Adrenal gland (tissue), 12 donors: ENCODE measurements around the gene SLC2A9. TPM values are rescaled to one million over a fixed set of nuclear protein-coding genes. Genes with fewer than 3 reads are reported as not detected.

Experiments used
- DNase-seq, 7 donors: peaks; one replicate each; pipeline ENCODE4 v3.0.0-alpha.2; 2019 to 2020
- H3K27ac ChIP-seq, 5 donors: fragments of 200-600 bp; sonication (generic) in 4 of 5; 1 replicate in 3 of 5; 2 replicates in 2 of 5; pipeline versions ENCODE4 v1.5.1 to v1.8.0; 2016 to 2020; ENCODE audit warnings: mild to moderate bottlenecking in 1 of 5
- H3K27me3 ChIP-seq: fragments of 200-600 bp; 2 replicates; pipeline ENCODE4 v1.8.0; 2021
- H3K36me3 ChIP-seq, 2 donors: fragments of 200-600 bp; replicated peaks in 1 of 2; 1 replicate in 1 of 2; 2 replicates in 1 of 2; pipeline versions ENCODE4 v1.5.1 to v1.8.0; 2018 to 2022
- H3K4me1 ChIP-seq, 2 donors: fragments of 200-600 bp; replicated peaks in 1 of 2; 1 replicate in 1 of 2; 2 replicates in 1 of 2; pipeline versions ENCODE4 v1.5.1 to v1.8.0; 2018 to 2021
- H3K4me3 ChIP-seq, 4 donors: fragments of 200-600 bp; sonication (generic) in 3 of 4; one replicate each; pipeline ENCODE4 v1.5.1; 2016 to 2018
- H3K9me3 ChIP-seq, 3 donors: fragments of 200-600 bp; sonication (generic) in 1 of 3; replicated peaks in 1 of 3; 1 replicate in 2 of 3; 2 replicates in 1 of 3; pipeline versions ENCODE4 v1.5.1 to v1.8.0; 2016 to 2021
- POLR2A ChIP-seq, 2 donors: fragments of 450-650 bp; IDR thresholded peaks; one replicate each; pipeline ENCODE4 v1.6.1; 2017; ENCODE audit warnings: antibody characterized with exemption in 2 of 2, mild to moderate bottlenecking in 2 of 2, moderate library complexity in 1 of 2
- WGBS, 4 donors: extraction: QIAGEN DNeasy Blood & Tissue Kit in 2 of 4; methylation state at CpG; one replicate each; pipeline versions ENCODE4 v1.1.5 to v1.1.7; 2013 to 2017; 5-methylcytosine and 5-hydroxymethylcytosine counted together
- intact Hi-C, 2 donors: fragments of 100-400 bp; cut with DNase I; formaldehyde crosslinking; loops; one replicate each; pipeline versions ENCODE4 v1.14.1 to v1.15.0; 2022 to 2023
- polyA plus RNA-seq, 3 donors: library from polyadenylated mRNA; stranded (reverse); fragments of 200-250 nt in 2 of 3; fragments of 350-450 nt in 1 of 3; fragmentation: Illumina TruSeq in 1 of 3; extraction: RNeasy Lipid Tissue Mini Kit (QIAGEN cat#74804) in 1 of 3; gene quantifications; one replicate each; pipeline ENCODE4 v1.2.3, GENCODE V29; 2013 to 2014
- total RNA-seq, 9 donors: library from RNA; depleted of rRNA in 4 of 9; stranded (reverse); fragments of >200 nt in 4 of 9; fragments of 120-200 nt in 1 of 9; fragmentation: NEBNext Ultra II Directional in 1 of 9; extraction: Animal tissue kit (Norgen Biotek cat#: 25700) in 1 of 9; gene quantifications; one replicate each; pipeline versions ENCODE4 v1.1.0 to v1.2.4, GENCODE V29; 2013 to 2023
- TF ChIP-seq, protein P1 (sequence below), 6 experiments: fragments of 450-650 bp in 4 of 6; fragments of 200-600 bp in 2 of 6; sonication (generic) in 1 of 6; IDR thresholded peaks; 1 replicate in 5 of 6; 2 replicates in 1 of 6; pipeline versions ENCODE4 v1.5.1 to v1.8.0; 2016 to 2021; ENCODE audit warnings: antibody characterized with exemption in 6 of 6, mild to moderate bottlenecking in 2 of 6, moderate library complexity in 1 of 6
- donor health status: healthy with polysubstance abuse.
- donor health status: Bipolar disorder and iron deficiency.
- donor health status: DM: yes; HTN: yes; CAD: no.
- donor health status: DM: no; HTN: no; CAD: no.
- donor health status: DM: no; HTN: no; CAD: no.
- donor health status: DM: yes; HTN: yes; CAD: no.

Gene SLC2A9
- total and polyA plus RNA-seq, 12 donors = 1.8 to 16.6 (median 8.5) TPM

DNA sequence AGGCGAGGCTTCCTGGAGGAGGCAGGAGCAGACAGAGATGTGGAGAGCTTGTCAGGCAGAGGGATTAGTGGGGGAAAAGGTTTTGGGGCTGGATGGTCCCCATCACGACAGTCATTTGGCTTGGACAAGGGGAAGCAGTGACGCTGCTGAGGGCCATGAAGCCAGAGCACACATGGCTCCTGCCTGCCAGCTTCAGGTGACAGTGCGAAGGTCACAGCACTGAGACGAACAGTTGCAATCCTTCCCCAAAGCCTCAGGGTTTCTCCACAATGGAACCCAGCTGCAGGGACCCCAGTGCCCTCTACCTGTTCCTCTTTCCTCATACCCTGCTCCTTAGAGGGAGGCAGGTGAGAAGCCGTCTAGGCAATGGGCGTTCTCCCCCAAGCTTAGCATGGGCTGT is 129.6 kb downstream of the SLC2A9 start:
- Histone ChIP-seq H3K27me3 (no peaks in the 10 kb centered on the region), H3K36me3 (no peaks in the 10 kb centered on the region), H3K27ac (no peak overlapping the region), H3K4me3 (no peak overlapping the region), H3K9me3 (no peaks in the 10 kb centered on the region), H3K4me1 (no peaks in the 10 kb centered on the region)
- no peak for DNase-seq
- intact Hi-C loops = loop anchor here in 1 of 2 donors (10.0 kb wide), 1 partner anchor 123 kb away; no protein-coding TSS in a partner anchor
- TF ChIP-seq POLR2A (IDR thresholded peaks at IDR 0.05) = no peak
- TF ChIP-seq, protein P1, sequence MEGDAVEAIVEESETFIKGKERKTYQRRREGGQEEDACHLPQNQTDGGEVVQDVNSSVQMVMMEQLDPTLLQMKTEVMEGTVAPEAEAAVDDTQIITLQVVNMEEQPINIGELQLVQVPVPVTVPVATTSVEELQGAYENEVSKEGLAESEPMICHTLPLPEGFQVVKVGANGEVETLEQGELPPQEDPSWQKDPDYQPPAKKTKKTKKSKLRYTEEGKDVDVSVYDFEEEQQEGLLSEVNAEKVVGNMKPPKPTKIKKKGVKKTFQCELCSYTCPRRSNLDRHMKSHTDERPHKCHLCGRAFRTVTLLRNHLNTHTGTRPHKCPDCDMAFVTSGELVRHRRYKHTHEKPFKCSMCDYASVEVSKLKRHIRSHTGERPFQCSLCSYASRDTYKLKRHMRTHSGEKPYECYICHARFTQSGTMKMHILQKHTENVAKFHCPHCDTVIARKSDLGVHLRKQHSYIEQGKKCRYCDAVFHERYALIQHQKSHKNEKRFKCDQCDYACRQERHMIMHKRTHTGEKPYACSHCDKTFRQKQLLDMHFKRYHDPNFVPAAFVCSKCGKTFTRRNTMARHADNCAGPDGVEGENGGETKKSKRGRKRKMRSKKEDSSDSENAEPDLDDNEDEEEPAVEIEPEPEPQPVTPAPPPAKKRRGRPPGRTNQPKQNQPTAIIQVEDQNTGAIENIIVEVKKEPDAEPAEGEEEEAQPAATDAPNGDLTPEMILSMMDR (IDR thresholded peaks at IDR 0.05) = no peak
- 73 to 92% (median 81%) methylated on average over 4 to 7 of the region's 7 CpGs for WGBS, 4 donors

GRCh38 chr4:9891056-9891455 is 130.2 kb downstream of the SLC2A9 start:
- H3K9me3 ChIP-seq = no peaks in the 10 kb centered on the region
- no peak overlapping the region for H3K27ac ChIP-seq
- no peaks in the 10 kb centered on the region for H3K36me3 ChIP-seq
- intact Hi-C loops = loop anchor here in 1 of 2 donors (10.0 kb wide), 1 partner anchor 124 kb away; no protein-coding TSS in a partner anchor
- no peak for DNase-seq
- TF ChIP-seq POLR2A (IDR thresholded peaks at IDR 0.05) = no peak
- TF ChIP-seq, protein P1 (IDR thresholded peaks at IDR 0.05) = no peak
- H3K4me3 ChIP-seq = no peak overlapping the region
- no peaks in the 10 kb centered on the region for H3K27me3 ChIP-seq
- WGBS, 4 donors = 61 to 78% (median 69%) methylated on average over 3 to 7 of the region's 7 CpGs
- no peaks in the 10 kb centered on the region for H3K4me1 ChIP-seq

DNA sequence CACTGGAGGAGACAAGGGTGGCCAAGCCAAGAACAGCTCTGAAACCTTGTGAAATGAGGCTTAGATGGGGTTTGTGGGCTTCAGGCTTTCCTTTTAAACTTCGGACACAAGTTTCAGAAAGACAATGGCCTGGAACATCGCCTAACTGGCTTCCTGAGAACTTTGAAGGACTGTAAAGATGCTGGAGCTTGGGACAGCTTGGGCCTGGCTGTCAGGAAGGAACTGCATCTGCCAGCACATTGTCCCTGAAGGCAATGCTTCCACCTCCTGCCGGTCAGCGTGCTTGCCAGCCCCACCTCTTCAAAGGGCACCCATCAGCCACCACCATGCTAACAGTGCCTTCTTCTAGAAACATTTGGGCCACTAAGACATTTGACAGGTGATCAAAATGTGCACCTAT is 132.0 kb downstream of the SLC2A9 start:
- Histone ChIP-seq H3K4me1 (no peaks in the 10 kb centered on the region), H3K9me3 (no peaks in the 10 kb centered on the region), H3K27ac (no peak overlapping the region), H3K27me3 (no peaks in the 10 kb centered on the region), H3K4me3 (no peak overlapping the region), H3K36me3 (no peaks in the 10 kb centered on the region)
- DNase-seq = peak in 2 of 7 donors; percentile 23 to 52
- TF ChIP-seq, protein P1 (IDR thresholded peaks at IDR 0.05) = no peak
- no peak for TF ChIP-seq POLR2A (IDR thresholded peaks at IDR 0.05)
- 72 to 88% (median 80%) methylated on average over 4 of the region's 4 CpGs for WGBS, 4 donors
- intact Hi-C loops = no loop called here

DNA sequence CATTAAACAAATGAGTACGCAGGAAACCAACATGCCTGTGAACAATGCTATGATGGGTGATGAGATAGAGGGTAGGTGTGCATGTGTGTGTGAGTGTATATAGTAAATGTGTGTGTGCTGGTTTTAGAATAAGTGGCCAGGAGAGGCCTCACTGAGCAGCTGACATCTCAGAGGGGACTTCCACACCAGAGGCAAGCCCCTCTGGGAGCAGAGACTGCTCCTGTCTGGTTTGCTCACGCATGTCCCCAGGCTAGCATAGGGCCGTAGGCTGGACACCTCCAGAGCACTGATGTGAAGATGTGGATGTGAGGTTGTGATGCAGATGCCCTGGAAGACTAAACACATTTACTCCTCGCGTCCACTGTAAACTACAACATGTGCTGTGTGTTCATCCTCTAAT is 135.3 kb downstream of the SLC2A9 start:
- Histone ChIP-seq H3K4me1 (no peaks in the 10 kb centered on the region), H3K27ac (no peak overlapping the region), H3K4me3 (no peak overlapping the region), H3K36me3 (no peaks in the 10 kb centered on the region), H3K27me3 (no peaks in the 10 kb centered on the region), H3K9me3 (no peaks in the 10 kb centered on the region)
- no peak for DNase-seq
- intact Hi-C loops = no loop called here
- 80 to 95% (median 90%) methylated on average over 5 of the region's 5 CpGs for WGBS, 4 donors
- no peak for TF ChIP-seq POLR2A (IDR thresholded peaks at IDR 0.05)
- TF ChIP-seq, protein P1 (IDR thresholded peaks at IDR 0.05) = no peak
